Esophagus squamous epithelium (tissue), 5 donors: ENCODE measurements around the gene CASP6. TPM values are rescaled to one million over a fixed set of nuclear protein-coding genes. Genes with fewer than 3 reads are reported as not detected.

Source experiments
- DNase-seq: peaks from one replicate; lab custom pipeline; 2025; lab: John Stamatoyannopoulos, UW
- H3K27ac ChIP-seq, 4 donors: fragments of 200-600 bp; sonication (generic); one replicate each; pipeline ENCODE4 v1.5.1; 2016 to 2019; ENCODE audit warnings: mild to moderate bottlenecking in 1 of 4
- H3K27me3 ChIP-seq, 4 donors: fragments of 200-600 bp; sonication (generic); 1 replicate in 3 of 4; 2 replicates in 1 of 4; pipeline versions ENCODE4 v1.5.1 to v1.6.0; 2017 to 2021; ENCODE audit warnings: antibody characterized with exemption in 1 of 4
- H3K36me3 ChIP-seq, 3 donors: fragments of 200-600 bp; sonication (generic); one replicate each; pipeline ENCODE4 v1.5.1; 2016 to 2019
- H3K4me1 ChIP-seq, 3 donors: fragments of 200-600 bp; sonication (generic); one replicate each; pipeline ENCODE4 v1.5.1; 2017 to 2019
- H3K4me3 ChIP-seq, 4 donors: fragments of 200-600 bp; sonication (generic); 1 replicate in 3 of 4; 2 replicates in 1 of 4; pipeline ENCODE4 v1.5.1; 2016 to 2019; ENCODE audit warnings: mild to moderate bottlenecking in 2 of 4, moderate library complexity in 1 of 4
- H3K9me3 ChIP-seq, 3 donors: fragments of 200-600 bp; sonication (generic); one replicate each; pipeline ENCODE4 v1.5.1; 2016 to 2019
- CTCF ChIP-seq, 6 experiments: fragments of 450-650 bp in 4 of 6; fragments of 200-600 bp in 2 of 6; sonication (generic) in 2 of 6; IDR thresholded peaks; one replicate each; pipeline ENCODE4 v1.5.1; 2016 to 2019; ENCODE audit warnings: antibody characterized with exemption in 6 of 6, mild to moderate bottlenecking in 4 of 6, moderate library complexity in 4 of 6
- POLR2A ChIP-seq, 4 donors: fragments of 450-650 bp; IDR thresholded peaks; one replicate each; pipeline ENCODE4 v1.6.1; 2017; ENCODE audit warnings: antibody characterized with exemption in 4 of 4, mild to moderate bottlenecking in 4 of 4, moderate library complexity in 3 of 4
- WGBS, 2 donors: methylation state at CpG; one replicate each; pipeline ENCODE4 v1.1.5; 2018; 5-methylcytosine and 5-hydroxymethylcytosine counted together
- intact Hi-C: fragments of 100-400 bp; cut with DNase I; formaldehyde crosslinking; loops from one replicate; pipeline ENCODE4 v1.15.0; 2022
- total RNA-seq, 4 donors: library from RNA; depleted of rRNA; stranded (reverse); fragments of >200 nt; gene quantifications; one replicate each; pipeline ENCODE4 v1.1.0, GENCODE V29; 2016
- donor health status: DM: yes; HTN: yes; CAD: no.

Gene CASP6
- total RNA-seq, 4 donors from 2014 or later: 7.0 to 21.9 (median 15.4) TPM

DNA sequence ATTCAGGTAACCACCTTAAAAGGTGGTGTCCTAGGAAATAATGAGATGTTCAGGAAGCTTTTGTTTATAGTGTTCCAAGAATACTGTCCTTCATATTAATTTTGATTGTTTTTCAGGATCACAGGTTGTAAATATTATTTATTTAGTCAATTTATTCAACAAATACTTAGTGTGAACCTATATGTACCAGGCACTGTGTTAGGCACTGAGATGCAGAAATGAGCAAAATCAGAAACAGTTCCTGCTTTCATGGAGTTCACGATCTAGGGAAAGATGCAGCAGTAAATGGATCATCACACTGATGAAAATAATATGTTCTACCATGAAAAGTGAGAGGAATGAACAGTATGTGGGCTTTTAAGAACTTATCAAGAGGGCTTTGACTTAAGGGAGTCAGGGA lies 44.9 kb upstream of the CASP6 start:
- peaks cover 0 to 5% (median 0%) of the 10 kb centered on the region in 3 donors for H3K36me3 ChIP-seq
- H3K9me3 ChIP-seq: no peaks in the 10 kb centered on the region
- intact Hi-C loops: no loop called here
- no peak overlapping the region for H3K4me3 ChIP-seq
- H3K27ac ChIP-seq: no peak overlapping the region
- no peak for DNase-seq
- H3K4me1 ChIP-seq: no peaks in the 10 kb centered on the region
- WGBS, 2 donors: 100% methylated on average over 1 of the region's 1 CpG
- no peak for TF ChIP-seq CTCF (IDR thresholded peaks at IDR 0.05)
- TF ChIP-seq POLR2A (IDR thresholded peaks at IDR 0.05): no peak
- H3K27me3 ChIP-seq: no peaks in the 10 kb centered on the region

GRCh38 chr4:109746728-109747127 lies 43.5 kb upstream of the CASP6 start:
- intact Hi-C loops: no loop called here
- peaks cover 0 to 5% (median 0%) of the 10 kb centered on the region in 3 donors for H3K36me3 ChIP-seq
- no peak for DNase-seq
- no peak overlapping the region for H3K4me3 ChIP-seq
- 77 to 87% methylated on average over 2 of the region's 2 CpGs for WGBS, 2 donors
- H3K27me3 ChIP-seq: no peaks in the 10 kb centered on the region
- H3K4me1 ChIP-seq: no peaks in the 10 kb centered on the region
- H3K9me3 ChIP-seq: no peaks in the 10 kb centered on the region
- TF ChIP-seq POLR2A (IDR thresholded peaks at IDR 0.05) (no peak), CTCF (IDR thresholded peaks at IDR 0.05) (no peak)
- H3K27ac ChIP-seq: no peak overlapping the region

- Histone ChIP-seq H3K9me3 (no peaks in the 10 kb centered on the region), H3K36me3 (peaks cover 0 to 5% (median 0%) of the 10 kb centered on the region in 3 donors), H3K27ac (no peak overlapping the region), H3K4me1 (no peaks in the 10 kb centered on the region), H3K4me3 (no peak overlapping the region), H3K27me3 (no peaks in the 10 kb centered on the region)
- TF ChIP-seq POLR2A (IDR thresholded peaks at IDR 0.05): no peak
- TF ChIP-seq CTCF (IDR thresholded peaks at IDR 0.05): no peak
- intact Hi-C loops: no loop called here
- no peak for DNase-seq
These were observed 42.6 kb upstream of the CASP6 start for GRCh38 chr4:109745830-109746229.

DNA sequence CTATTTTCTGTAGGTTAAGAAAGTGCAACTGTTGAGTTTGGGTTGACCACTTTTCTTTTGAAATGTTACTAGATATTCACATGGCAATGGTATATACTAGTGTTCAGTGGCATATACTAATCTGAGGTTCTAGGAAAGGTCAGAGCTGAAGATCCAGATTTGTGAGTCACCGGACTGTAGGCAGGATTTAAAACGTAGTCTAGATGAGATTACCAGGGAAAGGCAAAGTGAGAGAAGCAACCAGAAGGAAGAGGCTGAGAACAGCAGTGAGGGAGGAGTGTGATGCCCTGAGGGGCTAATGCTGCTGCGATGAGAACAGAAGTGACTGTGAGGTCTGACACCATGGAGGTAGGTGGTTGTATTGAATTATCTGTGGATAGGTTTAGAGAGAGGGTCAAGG lies 36.3 kb upstream of the CASP6 start:
- intact Hi-C loops: no loop called here
- H3K27ac ChIP-seq: no peak overlapping the region
- no peak for DNase-seq
- WGBS, 2 donors: 67 to 70% methylated on average over 3 of the region's 3 CpGs
- H3K4me1 ChIP-seq: no peaks in the 10 kb centered on the region
- H3K27me3 ChIP-seq: no peaks in the 10 kb centered on the region
- no peaks in the 10 kb centered on the region for H3K9me3 ChIP-seq
- H3K4me3 ChIP-seq: no peak overlapping the region
- no peaks in the 10 kb centered on the region for H3K36me3 ChIP-seq
- TF ChIP-seq CTCF (IDR thresholded peaks at IDR 0.05) (no peak), POLR2A (IDR thresholded peaks at IDR 0.05) (no peak)

DNA sequence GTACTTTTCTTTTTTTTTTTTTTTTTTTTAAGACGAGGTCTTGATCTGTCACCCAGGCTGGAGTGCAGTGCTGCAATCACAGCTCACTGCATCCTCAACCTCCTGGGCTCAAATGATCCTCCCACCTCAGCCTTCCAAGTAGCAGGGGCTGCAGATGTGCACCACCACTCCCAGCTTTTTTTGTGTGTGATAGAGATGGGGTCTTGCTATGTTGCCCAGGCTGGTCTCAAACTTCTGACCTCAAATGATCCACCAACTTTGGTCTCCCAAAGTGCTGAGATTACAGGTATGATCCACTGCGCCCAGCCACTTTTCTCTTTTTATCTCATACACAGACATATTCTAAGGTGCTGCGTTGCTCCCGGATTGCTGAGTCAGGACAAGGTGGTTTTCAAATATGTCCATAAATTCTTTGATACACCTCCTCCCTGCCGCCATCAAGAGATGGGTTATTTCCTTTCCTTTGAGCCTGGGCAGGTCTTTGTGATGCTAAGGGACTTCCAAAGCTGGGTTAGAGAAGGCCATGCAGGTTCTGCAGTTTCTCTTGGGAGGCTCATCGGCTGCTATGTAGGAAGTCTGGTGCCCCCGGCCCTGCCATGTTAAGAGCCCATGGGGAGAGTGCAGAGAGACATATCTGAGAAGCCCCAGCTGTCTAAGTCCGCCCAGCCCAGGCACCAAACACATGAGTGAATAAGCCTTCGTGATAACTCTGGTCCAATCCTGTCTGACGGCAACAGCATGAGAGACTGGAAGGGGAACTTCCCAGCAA lies 35.0 kb upstream of the CASP6 start:
- Histone ChIP-seq H3K27me3 (no peaks in the 10 kb centered on the region), H3K36me3 (no peaks in the 10 kb centered on the region), H3K27ac (no peak overlapping the region), H3K4me1 (no peaks in the 10 kb centered on the region), H3K4me3 (no peak overlapping the region), H3K9me3 (no peaks in the 10 kb centered on the region)
- 84 to 87% methylated on average over 6 to 10 of the region's 10 CpGs for WGBS, 2 donors
- intact Hi-C loops: no loop called here
- no peak for DNase-seq
- no peak for TF ChIP-seq CTCF (IDR thresholded peaks at IDR 0.05)
